Muscle of back (tissue), 11 donors: ENCODE data around the gene TARS2. TPM values are rescaled to one million over a fixed set of nuclear protein-coding genes. Genes with fewer than 3 reads are reported as not detected.

ENCODE experiments used
- DNase-seq, 3 donors: peaks; one replicate each; pipeline versions ENCODE4 v3.0.0 to v3.0.0-alpha.2; 2013
- polyA plus RNA-seq, 10 donors: library from polyadenylated mRNA; unstranded; fragments of 120-200 nt; gene quantifications; one replicate each; pipeline ENCODE4 v1.2.1, GENCODE V29; 2013; ENCODE audit not compliant: insufficient read length in 10 of 10

TARS2 gene
- polyA plus RNA-seq, 10 donors: 15.0 to 25.3 (median 19.0) TPM

- DNase-seq: no peak
These were observed 21.0 kb downstream of the TARS2 start, which contains the start of gene ECM1 for GRCh38 chr1:150507912-150508864. ECM1 (plus strand) TSS chr1:150508109; CDS start chr1:150508210, 101 bp downstream.

- no peak for DNase-seq
These were observed 21.8 kb downstream of the TARS2 start for GRCh38 chr1:150508982-150509381.

GRCh38 chr1:150511551-150511950, 24.3 kb downstream of the TARS2 start:
- no peak for DNase-seq

GRCh38 chr1:150511985-150512660, 24.9 kb downstream of the TARS2 start:
- no peak for DNase-seq

GRCh38 chr1:150512846-150513245, 25.6 kb downstream of the TARS2 start:
- DNase-seq: no peak

GRCh38 chr1:150513351-150513791, 26.2 kb downstream of the TARS2 start:
- no peak for DNase-seq

GRCh38 chr1:150514260-150514659, 27.0 kb downstream of the TARS2 start:
- DNase-seq: no peak

GRCh38 chr1:150514913-150515327, 27.7 kb downstream of the TARS2 start:
- no peak for DNase-seq

- peak; percentile 95 to 98 (median 96) for DNase-seq
These were observed 28.3 kb downstream of the TARS2 start, which contains the start of gene FALEC for GRCh38 chr1:150515328-150516049. FALEC (plus strand) TSS chr1:150515752.

GRCh38 chr1:150516050-150516591, 28.9 kb downstream of the TARS2 start:
- DNase-seq: peak in 1 of 3 donors; percentile 64

GRCh38 chr1:150516616-150517015, 29.4 kb downstream of the TARS2 start:
- no peak for DNase-seq

GRCh38 chr1:150521196-150521968, 34.2 kb downstream of the TARS2 start:
- DNase-seq: no peak

- no peak for DNase-seq
These were observed 38.1 kb downstream of the TARS2 start for GRCh38 chr1:150525348-150525747.

- DNase-seq: no peak
These were observed 41.0 kb downstream of the TARS2 start for GRCh38 chr1:150528196-150528595.

- peak in 1 of 3 donors; percentile 66 for DNase-seq
These were observed 41.8 kb downstream of the TARS2 start for GRCh38 chr1:150529017-150529416.

GRCh38 chr1:150530491-150531159, 43.4 kb downstream of the TARS2 start:
- DNase-seq: no peak

GRCh38 chr1:150532860-150533259, 45.6 kb downstream of the TARS2 start:
- DNase-seq: peak in 1 of 3 donors; percentile 47

- DNase-seq: no peak
These were observed 46.8 kb downstream of the TARS2 start for GRCh38 chr1:150534002-150534401.

GRCh38 chr1:150535511-150536287, 48.5 kb downstream of the TARS2 start:
- peak in 1 of 3 donors; percentile 18 for DNase-seq
